ENCODE data around the gene TTC39C.
A peak's percentile ranks its signal among the peaks of the same experiment; 100 is the strongest.

The TTC39C gene

GRCh38 chr18:24089076-24089475, 74.5 kb downstream of the TTC39C start:
- no peak for DNase-seq (ENCODE audit: low read depth)

GRCh38 chr18:24089515-24090337, 75.2 kb downstream of the TTC39C start:
- DNase-seq (ENCODE audit: low read depth), result no peak

- DNase-seq (ENCODE audit: low read depth), result no peak
Measured at GRCh38 chr18:24090876-24091275, 76.3 kb downstream of the TTC39C start.

- DNase-seq (ENCODE audit: low read depth), result no peak
Measured at GRCh38 chr18:24094561-24094960, 80.0 kb downstream of the TTC39C start.

GRCh38 chr18:24095976-24096375, 81.4 kb downstream of the TTC39C start:
- DNase-seq (ENCODE audit: low read depth), result peak; percentile 52

- DNase-seq (ENCODE audit: low read depth), result no peak
Measured at GRCh38 chr18:24103320-24104021, 88.9 kb downstream of the TTC39C start.

GRCh38 chr18:24104486-24104885, 89.9 kb downstream of the TTC39C start:
- DNase-seq (ENCODE audit: low read depth), result no peak

- DNase-seq (ENCODE audit: low read depth), result no peak
Measured at GRCh38 chr18:24108641-24109040, 94.1 kb downstream of the TTC39C start.

GRCh38 chr18:24111936-24112335, 97.4 kb downstream of the TTC39C start:
- DNase-seq (ENCODE audit: low read depth), result no peak

GRCh38 chr18:24112464-24112863, 97.9 kb downstream of the TTC39C start:
- no peak for DNase-seq (ENCODE audit: low read depth)

- DNase-seq (ENCODE audit: low read depth), result peak; percentile 47
Measured at GRCh38 chr18:24112874-24113615, 98.5 kb downstream of the TTC39C start.

GRCh38 chr18:24114924-24115549, 100.5 kb downstream of the TTC39C start:
- no peak for DNase-seq (ENCODE audit: low read depth)

GRCh38 chr18:24115628-24116027, 101.1 kb downstream of the TTC39C start:
- DNase-seq (ENCODE audit: low read depth), result no peak

GRCh38 chr18:24118750-24119577, 104.4 kb downstream of the TTC39C start:
- peak; percentile 48 for DNase-seq (ENCODE audit: low read depth)

GRCh38 chr18:24120676-24121075, 106.1 kb downstream of the TTC39C start:
- DNase-seq (ENCODE audit: low read depth), result no peak

GRCh38 chr18:24121625-24122024, 107.1 kb downstream of the TTC39C start:
- no peak for DNase-seq (ENCODE audit: low read depth)

GRCh38 chr18:24126155-24126961, 111.8 kb downstream of the TTC39C start:
- DNase-seq (ENCODE audit: low read depth), result no peak

- no peak for DNase-seq (ENCODE audit: low read depth)
Measured at GRCh38 chr18:24127735-24128134, 113.2 kb downstream of the TTC39C start.

- no peak for DNase-seq (ENCODE audit: low read depth)
Measured at GRCh38 chr18:24128700-24129099, 114.1 kb downstream of the TTC39C start.

- DNase-seq (ENCODE audit: low read depth), result no peak
Measured at GRCh38 chr18:24130494-24130893, 115.9 kb downstream of the TTC39C start.
